DMS 273 treated with DMSO at 0.1 percent for 48 hours (cell line): ENCODE data around the gene NFATC2.
"Not testable (repeated sequence)": the region's sequence is repeated elsewhere in the genome, so short reads cannot be mapped to it uniquely, and the experiment has no call there.

Experiments used
- DNase-seq: peaks from one replicate; lab custom pipeline; 2025; lab: John Stamatoyannopoulos, UW

Gene NFATC2

DNA sequence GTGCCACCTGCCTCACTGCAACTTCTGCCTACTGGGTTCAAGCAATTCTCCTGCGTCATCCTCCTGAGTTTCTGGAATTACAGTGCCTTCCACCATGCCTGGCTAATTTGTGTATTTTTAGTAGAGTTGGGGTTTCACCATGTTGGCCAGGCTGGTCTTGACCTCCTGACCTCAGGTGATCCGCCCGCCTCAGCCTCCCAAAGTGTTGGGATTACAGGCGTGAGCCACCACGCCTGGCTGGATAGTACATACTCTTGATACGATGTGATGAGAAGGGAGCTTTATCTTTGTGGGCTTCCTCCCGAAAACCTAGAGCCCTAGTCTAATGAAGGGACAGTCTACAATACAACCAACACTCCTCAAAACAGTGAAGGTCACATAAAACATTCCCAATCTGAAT, 2.4 kb downstream of the NFATC2 start:
- not testable (repeated sequence) for DNase-seq

GRCh38 chr20:51536116-51537069, 6.1 kb downstream of the NFATC2 start:
- no peak for DNase-seq

- DNase-seq, result no peak
Measured at GRCh38 chr20:51535674-51536073, 6.8 kb downstream of the NFATC2 start.

- no peak for DNase-seq
Measured at GRCh38 chr20:51535075-51535386, 7.5 kb downstream of the NFATC2 start.

- DNase-seq, result no peak
Measured at GRCh38 chr20:51533291-51534172, 9.0 kb downstream of the NFATC2 start.

- DNase-seq, result no peak
Measured at GRCh38 chr20:51532577-51533191, 9.8 kb downstream of the NFATC2 start.

- DNase-seq, result no peak
Measured at GRCh38 chr20:51531712-51532456, 10.6 kb downstream of the NFATC2 start.

DNA sequence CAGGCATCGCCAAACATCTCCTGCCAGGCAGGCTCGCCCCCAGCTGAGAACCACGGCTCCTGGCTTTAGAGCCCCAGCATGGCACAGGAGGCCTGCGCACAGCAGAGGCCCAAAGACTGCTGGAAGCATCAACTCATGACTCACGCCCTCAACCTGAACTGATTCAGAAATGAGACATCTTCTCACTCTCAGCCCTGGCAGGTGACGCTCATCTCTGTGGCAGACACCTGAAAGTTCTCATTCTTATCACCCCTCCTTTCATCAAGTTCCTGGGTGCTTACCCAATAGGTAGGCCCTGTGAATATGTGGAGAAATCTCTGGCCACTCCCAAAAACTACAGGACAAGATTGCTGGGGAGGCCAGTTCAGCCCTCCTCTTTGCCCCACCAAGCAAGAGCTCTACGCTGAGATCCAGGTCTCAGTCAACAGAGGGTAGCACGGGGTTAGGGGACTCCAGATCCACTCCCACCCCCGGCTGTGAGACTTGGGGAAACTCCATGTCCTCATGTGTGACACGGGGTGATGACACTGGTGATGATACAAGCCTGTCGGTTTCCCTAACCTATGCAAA, 11.3 kb downstream of the NFATC2 start:
- no peak for DNase-seq

GRCh38 chr20:51529758-51530157, 12.8 kb downstream of the NFATC2 start:
- DNase-seq, result no peak

DNA sequence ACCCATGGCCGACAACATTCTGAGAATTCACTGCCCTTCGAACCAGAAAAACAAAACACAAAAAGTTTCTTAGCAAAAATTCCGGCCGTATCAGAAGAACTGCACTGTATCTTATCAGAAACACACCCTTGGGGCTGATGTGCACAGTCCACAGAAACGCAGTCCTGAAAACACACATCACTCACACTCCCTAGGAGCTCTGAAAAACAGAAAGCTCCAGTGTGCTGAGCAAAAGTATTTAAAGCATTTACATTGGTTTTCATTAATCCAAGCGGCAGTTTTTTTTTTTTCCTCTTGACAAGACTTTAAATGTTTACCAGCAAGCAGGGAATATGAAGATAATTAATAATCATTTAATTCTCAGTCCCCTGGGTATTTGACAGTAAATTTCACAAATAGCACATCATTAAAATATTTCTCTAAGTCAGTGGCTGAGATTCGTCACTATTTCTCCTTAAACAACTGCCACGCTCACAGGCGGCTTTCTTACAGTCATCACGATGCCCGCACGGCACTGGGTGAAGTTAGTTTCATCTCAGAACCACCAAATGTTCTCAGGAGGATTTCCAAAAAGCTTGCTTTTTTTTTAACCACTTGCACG, 13.3 kb downstream of the NFATC2 start:
- no peak for DNase-seq

- DNase-seq, result no peak
Measured at GRCh38 chr20:51528263-51529027, 14.1 kb downstream of the NFATC2 start.

DNA sequence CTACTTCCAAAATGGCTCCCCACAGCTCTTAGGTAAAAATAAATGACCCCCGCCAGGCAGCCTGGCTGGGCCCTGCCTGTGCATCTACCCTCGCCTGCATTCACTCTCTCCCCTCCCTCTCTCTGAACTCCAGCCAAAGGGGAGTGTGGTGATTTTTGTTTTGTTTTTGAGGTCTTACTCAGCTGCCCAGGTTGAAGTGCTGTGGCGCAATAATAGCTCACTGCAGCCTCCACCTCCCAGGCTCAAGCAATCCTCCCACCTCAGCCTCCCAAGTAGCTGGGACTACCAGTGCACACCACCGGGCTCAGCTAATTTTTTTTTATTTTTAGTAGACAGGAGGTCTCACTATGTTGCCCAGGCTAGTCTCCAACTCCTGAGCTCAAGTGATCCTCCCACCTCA, 15.8 kb downstream of the NFATC2 start:
- DNase-seq, result no peak

DNA sequence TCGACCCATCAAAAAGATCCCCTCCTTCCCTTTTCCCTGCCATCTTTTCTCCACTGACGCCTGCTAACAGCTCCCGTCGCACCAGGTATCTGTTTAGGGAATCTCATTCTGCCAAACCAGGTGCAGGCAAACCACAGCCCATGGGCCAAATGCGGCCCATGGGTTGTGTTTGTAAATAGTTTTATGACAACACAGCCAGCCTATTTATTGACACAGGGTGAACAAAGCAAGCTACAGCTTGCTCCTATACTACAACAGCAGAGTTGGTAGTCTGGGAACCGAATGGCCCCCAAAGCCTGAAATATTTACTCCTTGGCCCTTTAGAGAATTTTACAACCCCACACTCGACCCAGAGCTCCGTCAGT, 16.4 kb downstream of the NFATC2 start:
- no peak for DNase-seq

DNA sequence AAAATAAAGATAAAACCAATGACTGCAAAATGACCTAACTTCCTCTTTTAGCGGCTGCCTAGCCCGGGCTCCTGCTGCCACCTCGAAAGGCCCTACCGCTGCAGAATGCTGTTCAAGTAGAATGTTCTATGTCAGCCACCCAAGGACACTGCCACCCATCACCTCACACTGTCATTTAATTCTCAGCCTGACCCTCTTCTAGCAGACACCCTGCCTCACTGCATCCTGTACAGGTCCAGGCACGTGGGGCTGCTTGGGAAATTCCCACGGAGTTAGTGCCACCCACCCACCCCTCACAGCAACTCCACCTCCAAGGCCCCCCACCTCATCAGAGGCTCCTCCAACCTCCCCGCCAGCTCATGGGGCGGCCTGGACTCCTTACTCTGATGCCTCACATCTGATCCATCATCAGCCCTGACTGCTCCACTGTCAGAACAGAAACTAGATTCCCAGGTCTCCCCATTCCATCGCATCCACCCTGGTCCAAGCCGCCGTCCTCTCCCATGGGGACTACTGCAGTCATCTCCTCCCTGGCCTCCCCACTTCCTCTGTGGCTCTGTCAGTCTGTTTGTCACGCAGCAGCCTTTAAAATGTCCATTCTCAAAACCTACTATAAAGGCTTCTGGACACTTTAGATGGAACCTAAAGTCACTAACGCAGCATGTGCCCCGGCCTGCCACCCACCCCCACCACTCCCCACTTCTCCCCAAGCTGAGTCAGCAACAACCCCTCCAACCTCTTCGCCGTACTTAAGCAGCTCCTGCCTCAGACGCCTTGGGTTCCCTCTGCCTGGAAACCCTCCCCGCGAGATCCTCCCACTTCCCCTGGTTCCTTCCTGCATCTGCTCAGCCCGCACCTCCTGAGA, 17.0 kb downstream of the NFATC2 start:
- DNase-seq, result no peak

GRCh38 chr20:51523276-51524013, 19.1 kb downstream of the NFATC2 start:
- no peak for DNase-seq

- no peak for DNase-seq
Measured at GRCh38 chr20:51522207-51522606, 20.3 kb downstream of the NFATC2 start.

DNA sequence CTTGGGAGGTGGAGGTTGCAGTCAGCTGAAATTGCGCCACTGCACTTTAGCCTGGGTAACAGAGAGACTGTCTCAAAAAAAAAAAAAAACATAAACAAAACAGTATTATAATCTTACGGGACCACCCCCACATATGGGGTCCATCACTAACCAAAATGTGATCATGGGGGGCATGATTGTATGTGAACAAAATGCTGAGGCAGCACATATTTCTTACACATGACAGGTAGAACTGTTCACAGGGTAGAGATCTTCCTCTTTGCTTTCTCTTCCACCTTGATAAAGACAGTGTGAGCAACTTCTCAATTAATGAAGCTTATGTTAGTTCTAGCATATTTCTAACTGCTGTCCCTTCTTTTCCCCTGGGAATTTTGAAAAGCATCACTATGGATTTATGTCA, 24.7 kb downstream of the NFATC2 start:
- DNase-seq, result no peak

DNA sequence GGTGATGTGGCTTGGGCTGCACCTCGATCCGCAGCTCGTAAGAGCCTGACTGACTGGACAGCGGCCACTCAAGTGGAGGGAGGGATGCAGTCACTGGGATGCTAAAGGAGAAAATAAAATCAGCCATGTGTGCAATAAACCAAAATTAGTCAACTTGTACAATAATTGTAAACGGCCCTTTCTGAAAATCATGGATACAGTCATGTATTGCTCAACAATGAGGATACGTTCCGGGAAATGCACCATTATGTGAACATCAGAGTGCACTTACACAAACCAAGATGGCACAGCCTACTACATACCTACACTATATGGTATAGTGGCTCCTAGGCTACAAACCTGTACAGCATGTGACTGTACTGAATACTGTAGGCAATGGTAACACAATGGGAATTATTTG, 25.7 kb downstream of the NFATC2 start:
- DNase-seq, result no peak

DNA sequence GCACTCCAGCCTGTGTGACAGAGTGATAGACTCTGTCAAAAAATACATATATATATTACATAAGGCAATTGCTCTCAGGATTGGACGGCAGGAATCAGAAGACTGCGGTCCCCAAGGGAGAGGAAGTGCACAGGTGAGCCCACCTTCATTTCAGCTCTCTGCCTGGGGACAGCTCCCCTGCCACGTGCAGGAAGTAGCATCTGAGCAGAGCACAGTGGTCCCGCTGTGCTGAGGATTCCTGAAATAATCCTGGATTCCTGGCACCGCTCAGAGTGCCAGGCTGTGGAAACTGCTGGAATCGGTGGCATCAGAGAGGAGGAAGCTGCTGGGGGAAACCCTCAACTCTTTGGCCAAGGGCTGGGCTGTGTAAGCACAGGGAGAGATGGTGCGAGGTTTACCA, 27.7 kb downstream of the NFATC2 start:
- DNase-seq, result no peak
